BE2C (cell line): ENCODE results near the gene PICK1.
"Not testable (repeated sequence)": the region's sequence is repeated elsewhere in the genome, so short reads cannot be mapped to it uniquely, and the experiment has no call there.

Experiments used
- DNase-seq: peaks from one replicate; pipeline ENCODE4 v3.0.0-alpha.2; 2020
- H3K27me3 ChIP-seq: fragments of 250-450 bp; sonication (Bioruptor Pico); 2 replicates; pipeline ENCODE4 v1.5.1; 2020; ENCODE audit warnings: mild to moderate bottlenecking
- H3K36me3 ChIP-seq: fragments of 250-450 bp; sonication (Bioruptor Pico); 2 replicates; pipeline ENCODE4 v1.5.1; 2020; ENCODE audit warnings: mild to moderate bottlenecking
- H3K4me1 ChIP-seq: fragments of 250-450 bp; sonication (Bioruptor Pico); 2 replicates; pipeline ENCODE4 v1.5.1; 2020
- H3K4me3 ChIP-seq: 2 replicates; pipeline ENCODE4 v1.5.1; 2011; ENCODE audit warnings: low read depth, low read length
- H3K9me3 ChIP-seq: fragments of 250-450 bp; sonication (Bioruptor Pico); 2 replicates; pipeline ENCODE4 v1.5.1; 2020
- TF ChIP-seq, protein P1 (sequence below): IDR thresholded peaks from 2 replicates; pipeline ENCODE4 v1.5.1; 2012; ENCODE audit warnings: mild to moderate bottlenecking, low read depth, low read length

Gene PICK1

DNA sequence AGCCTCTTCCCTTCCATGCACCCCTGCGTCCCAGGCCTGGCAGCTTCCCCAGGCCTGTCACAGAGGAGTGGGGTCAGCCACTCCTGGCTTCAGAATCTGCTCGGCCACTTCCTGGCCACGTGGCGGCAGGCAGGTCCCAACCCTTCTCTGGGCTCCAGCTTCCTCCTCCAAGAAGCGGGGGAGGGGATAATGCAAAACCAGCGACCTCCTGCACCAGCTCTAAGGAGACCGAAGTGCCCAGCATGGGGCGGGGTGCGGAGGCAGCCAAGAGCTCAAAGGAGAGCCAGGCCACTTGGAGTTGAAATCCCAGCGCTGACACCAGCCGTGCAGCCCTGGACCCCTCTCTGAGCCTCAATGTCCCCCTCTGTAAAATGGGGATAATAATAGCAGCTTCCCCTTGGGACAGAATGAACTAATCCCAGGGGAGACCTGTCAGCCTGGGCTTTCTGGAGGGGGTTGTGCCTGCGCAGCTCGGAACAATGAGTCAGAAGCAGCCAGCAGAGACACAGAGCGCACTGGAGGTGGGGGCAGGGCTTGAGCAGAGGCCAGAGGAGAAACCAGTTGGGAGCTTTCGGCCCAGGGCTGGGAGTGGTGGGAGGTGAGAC, 22.8 kb upstream of the PICK1 start:
- no peaks in the 10 kb centered on the region; the same call in 1 of the 2 replicates for H3K4me1 ChIP-seq
- peak; percentile 71 for DNase-seq
- no peak overlapping the region for H3K4me3 ChIP-seq
- no peaks in the 10 kb centered on the region for H3K36me3 ChIP-seq
- TF ChIP-seq, protein P1, sequence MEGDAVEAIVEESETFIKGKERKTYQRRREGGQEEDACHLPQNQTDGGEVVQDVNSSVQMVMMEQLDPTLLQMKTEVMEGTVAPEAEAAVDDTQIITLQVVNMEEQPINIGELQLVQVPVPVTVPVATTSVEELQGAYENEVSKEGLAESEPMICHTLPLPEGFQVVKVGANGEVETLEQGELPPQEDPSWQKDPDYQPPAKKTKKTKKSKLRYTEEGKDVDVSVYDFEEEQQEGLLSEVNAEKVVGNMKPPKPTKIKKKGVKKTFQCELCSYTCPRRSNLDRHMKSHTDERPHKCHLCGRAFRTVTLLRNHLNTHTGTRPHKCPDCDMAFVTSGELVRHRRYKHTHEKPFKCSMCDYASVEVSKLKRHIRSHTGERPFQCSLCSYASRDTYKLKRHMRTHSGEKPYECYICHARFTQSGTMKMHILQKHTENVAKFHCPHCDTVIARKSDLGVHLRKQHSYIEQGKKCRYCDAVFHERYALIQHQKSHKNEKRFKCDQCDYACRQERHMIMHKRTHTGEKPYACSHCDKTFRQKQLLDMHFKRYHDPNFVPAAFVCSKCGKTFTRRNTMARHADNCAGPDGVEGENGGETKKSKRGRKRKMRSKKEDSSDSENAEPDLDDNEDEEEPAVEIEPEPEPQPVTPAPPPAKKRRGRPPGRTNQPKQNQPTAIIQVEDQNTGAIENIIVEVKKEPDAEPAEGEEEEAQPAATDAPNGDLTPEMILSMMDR = no peak
- H3K27me3 ChIP-seq = no peaks in the 10 kb centered on the region
- H3K9me3 ChIP-seq = no peaks in the 10 kb centered on the region

- Histone ChIP-seq H3K36me3 (no peaks in the 10 kb centered on the region), H3K4me1 (no peaks in the 10 kb centered on the region; the same call in 1 of the 2 replicates), H3K27me3 (no peaks in the 10 kb centered on the region), H3K4me3 (no peak overlapping the region), H3K9me3 (no peaks in the 10 kb centered on the region)
- TF ChIP-seq, protein P1 = no peak
- no peak for DNase-seq
Observed at GRCh38 chr22:38034884-38035529, 22.2 kb upstream of the PICK1 start.

DNA sequence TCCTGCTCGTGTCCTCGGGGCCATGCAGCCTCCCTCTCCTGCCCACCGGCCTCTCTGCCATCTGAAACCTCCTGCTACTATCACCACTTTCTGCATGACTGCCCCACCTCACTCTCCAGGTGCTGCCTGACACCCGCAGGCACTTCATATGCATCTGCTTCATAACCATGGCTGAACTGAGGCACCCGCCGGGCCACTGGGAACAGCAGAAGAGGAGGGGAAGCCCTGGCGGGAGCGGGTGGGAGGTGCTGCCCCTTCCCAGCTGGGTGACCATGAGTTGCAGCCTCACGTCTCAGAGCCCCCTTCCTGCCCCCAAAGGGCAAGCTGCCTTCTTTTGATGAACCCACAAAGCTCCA, 21.7 kb upstream of the PICK1 start:
- Histone ChIP-seq H3K36me3 (no peaks in the 10 kb centered on the region), H3K9me3 (no peaks in the 10 kb centered on the region), H3K4me1 (no peaks in the 10 kb centered on the region; the same call in 1 of the 2 replicates), H3K4me3 (no peak overlapping the region), H3K27me3 (no peaks in the 10 kb centered on the region)
- TF ChIP-seq, protein P1 = no peak
- DNase-seq = no peak

DNA sequence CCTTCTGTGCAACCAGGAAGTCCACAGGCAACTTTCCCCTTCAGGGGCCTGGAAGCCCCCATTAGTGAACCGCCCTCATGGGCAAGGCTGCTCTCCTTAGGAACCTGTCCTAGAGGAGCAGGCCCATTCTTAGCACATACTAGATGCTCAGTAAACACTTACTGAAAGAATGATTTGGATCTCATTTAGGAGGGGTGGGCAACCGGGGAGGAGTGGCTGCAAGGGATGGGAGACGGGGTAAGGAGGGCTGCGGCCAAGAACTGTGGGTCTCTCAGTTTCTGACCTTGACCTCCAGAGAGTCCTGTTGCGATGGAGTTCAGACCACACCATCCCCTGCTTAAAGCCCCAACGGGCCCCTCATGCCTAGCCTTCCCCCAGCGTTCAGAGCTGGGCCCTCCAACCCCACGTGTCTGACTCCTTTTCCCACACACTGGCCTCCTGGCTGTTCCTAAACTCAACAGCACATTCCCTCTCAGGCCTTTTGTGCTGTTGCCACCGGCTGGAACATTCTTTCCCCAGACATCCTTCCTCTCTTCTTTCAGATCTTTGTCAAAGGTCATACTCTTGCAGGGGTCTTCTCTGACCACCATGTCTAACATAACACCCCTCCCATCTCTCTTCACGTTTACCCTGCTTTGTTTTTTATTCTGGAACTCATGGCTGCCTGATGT, 20.7 kb upstream of the PICK1 start:
- Histone ChIP-seq H3K4me1 (no peaks in the 10 kb centered on the region; the same call in 1 of the 2 replicates), H3K36me3 (no peaks in the 10 kb centered on the region), H3K4me3 (no peak overlapping the region), H3K27me3 (no peaks in the 10 kb centered on the region), H3K9me3 (no peaks in the 10 kb centered on the region)
- TF ChIP-seq, protein P1 = no peak
- DNase-seq = no peak

DNA sequence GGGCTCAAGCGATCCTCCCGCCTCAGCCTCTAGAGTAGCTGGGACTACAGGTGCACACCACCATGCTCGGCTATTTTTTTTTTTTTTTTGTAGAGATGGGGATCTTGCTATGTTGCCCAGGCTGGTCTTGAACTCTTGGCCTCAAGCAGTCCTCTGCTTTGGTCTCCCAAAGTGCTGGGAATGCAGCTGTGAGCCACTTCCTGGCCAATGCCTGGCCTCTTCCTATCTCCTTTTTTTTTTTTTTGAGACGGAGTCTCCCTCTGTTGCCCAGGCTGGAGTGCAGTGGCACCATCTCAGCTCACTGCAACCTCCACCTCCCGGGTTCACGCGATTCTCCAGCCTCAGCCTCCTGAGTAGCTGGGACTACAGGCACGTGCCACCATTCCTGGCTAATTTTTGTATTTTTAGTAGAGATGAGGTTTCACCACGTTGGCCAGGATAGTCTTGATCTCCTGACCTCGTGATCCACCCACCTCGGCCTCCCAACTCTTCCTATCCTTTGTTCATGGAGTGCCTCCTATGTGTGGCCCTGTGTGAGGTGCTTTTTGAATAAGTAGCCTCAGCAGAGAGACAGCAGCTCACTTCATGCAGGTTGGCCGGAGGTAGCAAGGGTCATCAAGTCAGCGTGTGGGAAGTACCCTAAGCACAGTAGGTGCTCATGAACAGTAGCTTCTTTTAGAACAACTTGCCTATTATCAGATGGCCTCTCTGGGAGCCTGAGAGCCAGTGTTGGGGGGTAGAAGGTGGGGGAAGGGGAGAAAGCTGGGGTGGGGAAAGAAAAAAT, 19.6 kb upstream of the PICK1 start:
- H3K4me1 ChIP-seq, DNase-seq, H3K4me3 ChIP-seq, H3K36me3 ChIP-seq, H3K27me3 ChIP-seq, H3K9me3 ChIP-seq: not testable (repeated sequence)

GRCh38 chr22:38038426-38038825, 18.8 kb upstream of the PICK1 start:
- Histone ChIP-seq H3K36me3 (no peaks in the 10 kb centered on the region), H3K4me3 (no peak overlapping the region), H3K4me1 (no peaks in the 10 kb centered on the region; the same call in 1 of the 2 replicates), H3K9me3 (no peaks in the 10 kb centered on the region), H3K27me3 (no peaks in the 10 kb centered on the region)
- TF ChIP-seq, protein P1 = no peak
- no peak for DNase-seq
